CD4-positive, alpha-beta T cell treated with Interleukin-6 for 4 hours (primary cell): ENCODE results near the gene MAP3K2.
A peak's percentile ranks its signal among the peaks of the same experiment; 100 is the strongest.
"Not testable (repeated sequence)": the region's sequence is repeated elsewhere in the genome, so short reads cannot be mapped to it uniquely, and the experiment has no call there.

ENCODE experiments used
- DNase-seq: peaks from one replicate; pipeline ENCODE4 v3.0.0-alpha.2; 2020; ENCODE audit warnings: mixed read lengths

The MAP3K2 gene

DNA sequence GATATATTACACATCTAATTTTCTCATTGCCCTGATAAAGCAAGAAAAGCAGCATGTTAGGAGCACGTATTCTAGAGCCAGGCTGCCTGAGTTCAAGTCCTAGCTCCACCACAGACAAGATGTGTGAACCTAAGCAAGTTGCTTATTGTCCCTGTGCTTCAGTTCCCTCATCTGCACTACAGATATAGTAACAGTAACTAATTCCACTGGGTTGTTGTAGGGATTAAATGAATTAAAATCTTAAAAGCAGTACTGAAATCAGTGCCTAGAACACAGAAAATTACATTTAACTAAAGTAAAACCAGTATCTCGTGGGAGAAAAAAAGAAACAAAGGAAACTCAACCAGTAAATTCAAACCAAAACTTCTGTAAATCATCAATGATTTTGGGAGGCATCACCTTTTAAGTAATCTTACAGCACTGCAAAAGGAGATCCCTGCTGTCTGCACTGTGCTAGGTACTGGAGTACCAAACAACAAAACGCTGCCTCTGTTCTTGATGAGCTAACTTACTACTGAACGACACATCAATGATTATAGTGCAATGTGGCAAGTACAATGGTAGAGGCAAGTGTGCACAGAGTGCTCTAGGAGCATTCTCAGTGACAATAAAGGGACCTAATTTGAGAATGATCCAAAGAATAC is 7.9 kb downstream of the MAP3K2 start:
- DNase-seq = no peak

DNA sequence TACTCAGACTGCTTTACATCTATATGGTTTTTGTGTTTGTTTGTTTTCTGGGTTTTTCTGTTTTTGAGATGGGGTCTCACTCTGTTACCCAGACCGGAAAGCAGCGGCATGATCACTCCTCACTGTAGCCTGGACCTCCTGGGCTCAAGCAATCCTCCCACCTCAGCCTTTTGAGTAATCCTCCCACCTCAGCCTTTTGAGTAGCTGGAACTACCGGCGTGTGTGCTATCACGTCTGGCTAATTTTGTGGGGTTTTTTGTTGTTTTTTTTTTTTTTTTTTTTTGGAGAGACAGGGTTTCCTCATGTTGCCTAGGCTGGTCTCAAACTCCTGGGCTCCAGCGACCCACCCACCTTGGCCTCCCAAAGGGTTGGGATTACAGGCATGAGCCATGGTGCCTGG is 9.1 kb downstream of the MAP3K2 start:
- no peak for DNase-seq

DNA sequence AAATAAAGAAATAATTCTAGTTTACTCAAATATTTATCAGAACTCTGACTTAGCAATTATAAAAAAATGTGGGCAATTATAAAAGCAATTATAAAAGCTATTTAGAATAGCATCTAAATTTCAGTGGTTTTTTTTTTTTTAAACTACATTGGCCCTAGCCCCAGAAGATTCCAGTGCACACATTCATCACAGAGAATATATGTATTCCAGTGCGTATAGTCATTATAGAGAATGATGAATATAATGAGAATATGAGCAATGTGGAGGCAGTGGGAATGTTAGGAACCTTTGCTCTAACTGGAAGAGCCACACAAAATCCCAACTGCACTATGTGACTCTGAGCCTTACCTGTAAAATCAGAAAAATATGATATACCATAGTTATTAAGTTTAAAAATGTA is 10.5 kb downstream of the MAP3K2 start:
- DNase-seq = no peak

DNA sequence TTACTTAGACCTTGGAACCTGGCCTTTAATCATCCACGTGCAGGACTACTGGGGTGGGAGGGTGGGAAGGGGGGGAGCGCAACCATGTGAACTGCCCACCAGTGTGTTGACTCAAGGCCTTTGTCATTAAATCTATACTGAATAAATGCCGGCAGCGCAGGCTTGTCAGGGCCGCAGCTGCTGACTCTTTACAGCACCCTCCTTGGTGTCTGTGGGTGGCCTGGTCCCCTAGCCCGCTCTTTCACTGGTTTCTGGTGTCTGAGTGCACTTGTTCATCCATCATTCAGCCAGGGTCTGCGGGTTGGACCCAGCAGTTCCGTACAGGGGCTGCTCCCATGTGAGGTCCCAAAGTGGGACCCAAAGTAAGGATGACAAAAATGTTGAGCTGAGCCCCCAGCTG is 11.5 kb downstream of the MAP3K2 start:
- DNase-seq = no peak

DNA sequence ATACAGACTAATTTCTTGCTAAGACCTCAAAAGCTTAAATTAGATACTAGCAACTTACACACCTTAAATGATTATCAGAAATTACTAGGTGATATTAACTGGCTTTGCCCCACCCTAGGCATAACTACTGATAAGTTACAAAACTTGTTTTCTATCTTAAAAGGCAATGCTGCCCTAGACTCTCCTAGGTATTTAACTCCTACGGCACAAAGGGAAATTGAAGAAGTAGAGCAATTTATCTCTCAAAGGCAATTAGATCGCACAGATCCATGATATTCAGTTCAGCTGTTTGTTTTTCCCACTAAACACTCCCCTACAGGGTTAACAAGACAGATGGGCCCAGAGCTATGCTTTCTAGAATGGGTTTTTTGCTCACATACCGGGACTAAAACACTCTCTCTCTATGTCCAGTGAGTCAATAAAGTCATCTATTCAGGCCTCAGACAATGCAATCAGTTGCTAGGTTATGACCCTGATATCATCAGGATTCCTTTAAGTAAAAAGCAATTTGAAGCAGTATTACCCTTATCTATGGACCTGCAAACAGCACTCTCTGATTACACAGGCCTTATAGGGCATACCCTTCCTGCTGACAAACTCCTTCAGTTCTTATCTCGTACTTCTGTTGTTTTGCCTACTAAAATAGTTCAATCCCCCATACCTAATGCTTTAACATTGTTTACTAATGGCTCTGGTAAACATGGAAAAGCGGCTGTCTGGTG is 14.3 kb downstream of the MAP3K2 start:
- DNase-seq = no peak

DNA sequence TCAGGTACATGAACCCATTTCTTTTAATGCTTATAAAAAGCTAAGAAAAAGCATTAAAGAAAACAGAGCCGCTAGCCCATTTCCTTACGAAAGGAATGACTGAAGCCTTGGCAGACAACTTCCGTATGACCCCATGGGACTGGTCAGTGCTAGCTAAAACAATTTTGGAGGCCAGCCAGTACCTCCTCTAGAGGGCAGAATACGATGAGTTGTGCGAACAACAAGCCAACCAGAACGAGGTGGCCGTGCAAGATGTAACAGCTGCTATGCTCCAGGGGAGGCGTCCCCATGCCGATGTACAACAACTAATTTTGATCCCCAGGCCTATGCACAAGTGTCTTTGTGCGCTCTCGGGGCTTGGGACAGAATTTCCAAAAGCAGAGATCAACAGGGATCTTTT is 16.7 kb downstream of the MAP3K2 start:
- DNase-seq = no peak

DNA sequence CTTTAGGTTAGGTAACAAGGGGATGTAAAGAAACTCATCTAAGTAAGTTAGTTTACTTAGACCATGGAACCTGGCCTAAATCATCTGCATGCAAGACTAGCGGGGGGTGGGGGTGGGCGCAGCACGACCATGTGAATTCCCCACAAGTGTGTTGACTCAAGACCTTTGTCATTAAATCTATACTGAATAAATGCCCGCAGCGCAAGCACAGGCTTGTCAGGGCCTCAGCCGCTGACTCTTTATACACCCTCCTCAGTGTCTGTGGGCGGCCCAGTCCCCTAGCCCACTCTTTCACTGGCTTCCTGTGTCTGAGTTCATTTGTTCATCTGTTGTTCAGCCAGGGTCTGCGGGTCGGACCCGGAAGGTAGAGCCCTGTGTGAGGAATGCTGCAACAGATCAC is 17.8 kb downstream of the MAP3K2 start:
- no peak for DNase-seq

DNA sequence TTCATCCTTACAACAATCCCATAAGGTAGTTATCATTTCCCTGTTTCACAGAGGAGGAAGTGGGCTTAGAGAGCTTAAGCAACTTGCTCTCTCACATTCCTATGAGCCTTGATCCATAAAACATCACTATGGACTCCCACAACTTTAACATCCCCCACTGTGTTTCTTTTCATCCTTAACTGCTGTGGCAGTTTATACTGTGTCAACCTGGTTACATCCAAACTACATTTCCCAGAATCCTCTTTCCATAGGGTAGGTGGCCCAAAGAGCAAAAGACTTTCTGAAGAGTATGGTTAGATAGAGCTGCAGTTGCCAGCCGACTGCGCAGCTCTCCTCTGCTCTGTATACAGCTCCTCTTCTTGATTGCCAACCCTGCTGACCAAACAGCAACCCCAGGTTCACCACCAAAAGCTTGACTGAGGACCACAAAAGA is 22.5 kb downstream of the MAP3K2 start:
- no peak for DNase-seq

DNA sequence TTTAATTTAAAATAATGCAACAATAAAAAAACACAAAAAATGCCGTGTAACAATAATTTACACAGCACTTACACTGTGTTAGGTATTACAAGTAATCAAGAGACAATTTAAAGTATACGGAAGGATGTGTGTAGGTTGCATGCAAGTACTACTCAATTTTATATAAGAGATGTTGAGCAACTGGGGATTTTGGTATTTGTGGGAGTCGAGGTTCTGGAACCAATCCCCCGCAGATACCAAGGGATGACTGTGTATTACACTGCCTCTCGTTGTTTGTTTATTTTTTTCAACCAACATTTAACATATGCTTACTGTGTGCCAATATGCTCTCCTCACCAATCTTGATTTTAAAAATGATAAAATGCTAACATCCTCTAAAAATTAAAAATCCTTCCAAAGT is 24.8 kb downstream of the MAP3K2 start:
- DNase-seq = no peak

DNA sequence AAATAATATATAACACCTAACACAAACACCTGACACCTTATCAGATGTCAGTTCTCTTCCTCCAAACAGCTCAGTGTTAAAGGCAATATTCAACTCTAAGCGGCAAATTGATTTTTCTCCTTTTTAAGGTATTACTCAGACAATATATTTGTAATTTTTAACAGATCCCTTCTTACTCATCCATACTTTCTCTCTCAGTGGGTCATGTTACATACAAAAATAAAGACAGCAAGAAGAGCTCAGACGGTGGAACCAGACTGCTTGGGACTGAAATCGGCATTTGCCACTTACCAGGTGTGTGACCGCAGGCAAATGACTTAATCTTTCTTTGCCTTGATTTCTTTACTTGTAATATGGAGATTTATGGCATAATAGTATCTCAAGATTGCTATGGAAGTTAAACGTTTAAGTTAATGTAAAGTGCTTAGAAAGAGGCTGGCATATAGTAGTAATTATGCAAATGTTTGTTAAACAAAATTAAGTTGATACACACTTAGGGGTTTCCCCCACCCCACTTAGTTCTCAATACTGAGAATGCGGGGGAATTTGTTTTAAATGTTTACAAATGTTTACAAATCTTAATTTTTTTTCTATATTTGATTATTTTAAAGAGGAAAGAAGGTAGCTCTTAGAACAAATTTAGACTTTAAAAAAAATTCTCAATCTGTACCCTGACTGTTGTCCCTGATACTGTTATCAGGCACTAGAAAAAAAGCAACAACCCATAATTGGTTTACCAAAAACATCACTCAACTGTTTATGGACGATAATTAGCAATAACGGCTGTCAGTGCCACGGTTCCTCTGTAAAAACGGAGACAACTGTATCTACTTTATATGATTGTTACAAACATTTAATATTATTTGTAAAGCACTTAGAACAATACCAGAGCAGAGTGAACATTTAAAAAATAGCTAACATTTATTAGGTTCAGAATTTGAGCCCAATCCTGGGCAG is 25.6 kb downstream of the MAP3K2 start:
- no peak for DNase-seq

DNA sequence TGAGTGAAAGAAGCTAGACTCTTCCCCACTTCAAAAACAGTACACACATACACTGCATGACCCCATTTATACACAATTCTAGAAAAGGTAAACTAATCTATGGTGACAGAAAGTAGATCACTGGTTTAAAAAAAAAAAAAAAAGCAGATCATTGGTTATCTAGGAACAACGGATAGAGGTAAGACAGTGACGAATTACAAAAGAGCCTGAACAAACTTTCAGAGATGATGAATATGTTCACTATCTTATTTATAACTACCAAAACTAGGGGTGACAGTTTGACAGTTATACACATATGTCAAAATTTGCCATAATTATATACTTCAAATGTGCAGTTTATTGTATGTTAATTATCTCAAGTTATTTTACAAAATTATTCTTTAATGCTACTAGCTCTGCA is 27.5 kb downstream of the MAP3K2 start:
- no peak for DNase-seq

DNA sequence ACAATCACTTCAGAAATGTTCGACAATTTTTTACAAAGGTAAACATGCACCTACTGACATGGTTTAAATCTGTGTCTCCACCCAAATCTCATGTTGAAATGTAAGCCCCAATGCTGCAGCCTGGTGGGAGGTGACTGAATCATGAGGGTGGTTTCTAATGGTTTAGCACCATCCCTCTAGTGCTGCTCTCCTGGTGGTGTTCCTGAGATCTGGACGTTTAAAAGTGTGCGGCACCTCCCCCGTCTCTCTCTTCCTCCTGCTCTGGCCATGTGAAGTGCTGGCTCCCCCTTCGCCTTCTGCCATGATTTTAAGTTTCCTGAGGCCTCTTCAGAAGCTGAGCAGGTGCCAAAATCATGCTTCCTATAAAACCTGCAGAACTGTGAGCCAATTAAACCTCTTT is 28.3 kb downstream of the MAP3K2 start:
- DNase-seq = no peak

DNA sequence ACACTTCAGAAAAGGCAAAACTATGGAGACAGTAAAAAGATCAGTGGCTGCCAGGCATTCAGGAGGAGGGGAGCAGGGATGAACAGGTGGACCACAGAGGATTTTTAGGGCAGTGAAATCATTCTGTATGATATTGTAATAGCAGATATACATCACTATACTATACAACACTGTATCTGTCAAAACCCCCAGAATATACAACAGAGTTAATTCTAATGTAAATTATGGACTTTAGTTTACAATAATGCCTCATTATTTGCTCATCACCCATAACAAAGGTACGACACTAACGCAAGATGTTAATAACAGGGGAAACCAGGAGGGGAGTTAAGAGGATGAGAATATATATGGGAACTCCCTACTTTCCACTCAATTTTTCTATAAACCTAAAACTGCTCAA is 28.8 kb downstream of the MAP3K2 start:
- DNase-seq = no peak

DNA sequence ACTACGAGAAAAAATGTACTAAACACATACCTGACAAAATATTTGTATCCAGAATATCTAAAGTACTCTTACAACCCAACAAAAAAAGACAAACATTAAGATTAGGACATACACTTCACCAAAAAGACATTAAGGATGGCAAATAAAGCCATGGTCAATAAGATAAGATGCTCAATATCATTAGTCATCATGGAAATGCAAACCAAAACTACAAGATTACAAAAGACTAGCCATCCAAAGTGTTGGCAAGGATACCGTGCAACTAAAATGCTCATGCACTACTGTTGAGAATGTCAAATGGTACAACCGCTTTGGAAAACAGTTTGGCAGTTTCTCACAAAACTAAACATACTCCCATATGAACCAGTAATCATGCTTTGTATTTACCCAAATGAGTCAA is 29.7 kb downstream of the MAP3K2 start:
- DNase-seq = no peak

DNA sequence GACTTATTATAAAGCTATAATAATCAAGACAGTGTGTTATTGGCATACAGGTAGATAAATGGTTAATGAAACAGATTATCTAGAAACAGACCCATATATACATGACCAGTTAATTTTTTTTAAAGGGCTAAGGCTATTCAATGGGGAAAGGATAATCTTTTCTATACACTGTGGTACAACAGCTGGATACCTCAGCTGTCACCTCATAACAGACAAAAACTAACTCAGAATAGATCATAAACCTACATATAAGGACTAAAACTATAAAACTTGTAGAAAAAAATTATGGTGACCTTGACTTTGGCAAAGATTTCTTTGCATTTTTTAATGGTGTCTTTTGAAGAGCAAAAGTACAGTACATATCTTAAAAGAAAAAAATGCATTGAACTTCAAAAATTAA is 30.2 kb downstream of the MAP3K2 start:
- DNase-seq = no peak

DNA sequence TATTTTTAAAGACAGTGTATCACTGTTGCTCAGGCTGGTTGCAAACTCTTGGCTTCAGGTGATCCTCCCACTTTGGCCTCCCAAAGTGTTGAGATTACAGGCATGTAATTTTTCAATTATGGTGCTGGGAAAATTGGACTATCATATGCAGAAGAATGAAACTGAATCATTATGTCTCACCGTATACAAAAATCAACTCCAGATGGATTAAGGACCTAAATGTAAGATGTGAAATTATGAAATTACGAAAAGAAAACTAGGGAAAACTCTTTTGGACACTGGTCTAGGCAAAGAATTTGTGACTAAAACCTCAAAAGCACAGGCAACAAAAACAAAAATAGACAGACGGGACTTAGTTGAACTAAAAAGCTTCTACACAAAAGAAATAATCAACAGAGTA is 31.2 kb downstream of the MAP3K2 start:
- no peak for DNase-seq

DNA sequence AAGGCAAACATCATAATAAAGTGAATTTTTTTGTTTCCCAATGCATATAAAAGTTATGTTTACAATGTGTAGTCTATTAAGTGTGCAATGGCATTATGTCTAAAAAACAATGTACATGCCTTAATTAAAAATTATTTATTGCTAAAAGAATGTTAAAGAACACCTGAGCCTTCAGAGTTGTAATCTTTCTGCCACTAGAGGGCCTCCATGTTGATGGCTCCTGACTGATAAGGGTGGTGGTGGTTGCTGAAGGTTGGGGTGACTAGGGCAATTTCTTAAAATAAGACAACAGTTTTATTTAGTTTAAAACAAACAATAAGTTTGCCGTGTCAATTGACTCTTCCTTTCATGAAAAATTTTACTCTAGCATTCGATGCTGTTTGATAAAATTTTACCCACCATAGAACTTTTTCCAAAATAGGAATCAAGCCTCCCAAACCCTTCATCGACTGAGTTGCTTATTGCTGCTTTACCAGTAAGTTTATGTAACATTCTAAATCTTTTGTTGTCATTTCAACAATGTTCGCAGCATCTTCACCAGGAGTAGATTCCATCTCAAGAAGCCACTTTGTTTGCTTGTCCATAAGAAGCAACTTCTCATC is 32.3 kb downstream of the MAP3K2 start:
- peak; percentile 52 for DNase-seq

DNA sequence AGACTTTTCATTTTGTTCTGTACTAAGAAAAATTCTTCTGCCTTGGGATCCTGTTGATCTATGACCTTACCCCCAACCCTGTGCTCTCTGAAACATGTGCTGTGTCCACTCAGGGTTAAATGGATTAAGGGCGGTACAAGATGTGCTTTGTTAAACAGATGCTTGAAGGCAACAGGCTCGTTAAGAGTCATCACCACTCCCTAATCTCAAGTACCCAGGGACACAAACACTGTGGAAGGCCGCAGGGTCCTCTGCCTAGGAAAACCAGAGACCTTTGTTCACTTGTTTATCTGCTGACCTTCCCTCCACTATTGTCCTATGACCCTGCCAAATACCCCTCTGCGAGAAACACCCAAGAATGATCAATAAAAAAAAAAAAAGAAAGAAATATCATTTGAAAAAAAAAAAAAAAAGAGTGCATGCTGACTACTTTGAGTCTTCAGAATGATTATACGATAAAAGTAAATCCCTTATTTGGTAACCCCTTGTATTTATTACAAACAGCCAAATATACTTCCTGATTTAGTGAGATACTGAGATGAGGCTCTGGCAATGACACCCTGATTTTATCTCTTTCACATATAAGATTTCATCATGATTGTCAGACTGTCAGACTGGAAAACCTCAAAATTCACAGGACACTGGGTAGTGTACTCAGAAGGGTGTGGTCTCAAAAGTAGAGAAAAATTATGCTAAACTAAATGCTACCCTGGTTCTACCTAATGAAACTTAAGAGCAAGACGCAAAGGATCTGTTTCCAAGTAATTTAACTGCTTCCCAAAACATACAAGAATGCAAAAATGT is 33.7 kb downstream of the MAP3K2 start:
- not testable (repeated sequence) for DNase-seq

DNA sequence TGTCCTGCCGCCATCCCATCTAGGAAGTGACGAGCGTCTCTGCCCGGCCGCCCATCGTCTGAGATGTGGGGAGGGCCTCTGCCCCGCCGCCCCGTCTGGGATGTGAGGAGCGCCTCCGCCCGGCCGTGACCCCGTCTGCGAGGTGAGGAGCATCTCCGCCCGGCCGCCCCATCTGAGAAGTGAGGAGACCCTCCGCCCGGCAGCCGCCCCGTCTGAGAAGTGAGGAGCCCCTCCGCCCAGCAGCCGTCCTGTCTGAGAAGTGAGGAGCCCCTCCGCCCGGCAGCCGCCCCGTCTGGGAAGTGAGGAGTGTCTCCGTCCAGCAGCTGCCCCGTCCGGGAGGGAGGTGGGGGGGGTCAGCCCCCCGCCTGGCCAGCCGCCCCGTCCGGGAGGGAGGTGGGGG is 34.6 kb downstream of the MAP3K2 start:
- DNase-seq = not testable (repeated sequence)

DNA sequence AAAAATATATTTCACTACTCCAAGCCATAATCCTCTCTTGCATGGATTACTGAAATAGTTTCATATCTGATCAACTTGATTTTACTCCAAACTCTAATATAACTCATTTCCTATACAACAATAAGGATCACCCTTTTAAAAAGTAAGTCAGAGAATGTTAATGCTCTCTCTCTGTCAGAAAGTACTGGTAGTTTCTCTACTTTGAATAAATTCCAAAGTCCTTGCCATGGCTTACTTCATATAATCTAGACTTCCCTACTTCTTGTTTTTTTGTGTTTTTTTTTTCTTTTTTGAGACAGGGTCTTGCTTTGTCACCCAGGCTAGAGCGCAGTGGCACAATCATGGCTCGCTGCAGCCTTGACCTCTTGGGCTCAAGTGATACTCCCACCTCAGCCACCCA is 36.2 kb downstream of the MAP3K2 start:
- no peak for DNase-seq

DNA sequence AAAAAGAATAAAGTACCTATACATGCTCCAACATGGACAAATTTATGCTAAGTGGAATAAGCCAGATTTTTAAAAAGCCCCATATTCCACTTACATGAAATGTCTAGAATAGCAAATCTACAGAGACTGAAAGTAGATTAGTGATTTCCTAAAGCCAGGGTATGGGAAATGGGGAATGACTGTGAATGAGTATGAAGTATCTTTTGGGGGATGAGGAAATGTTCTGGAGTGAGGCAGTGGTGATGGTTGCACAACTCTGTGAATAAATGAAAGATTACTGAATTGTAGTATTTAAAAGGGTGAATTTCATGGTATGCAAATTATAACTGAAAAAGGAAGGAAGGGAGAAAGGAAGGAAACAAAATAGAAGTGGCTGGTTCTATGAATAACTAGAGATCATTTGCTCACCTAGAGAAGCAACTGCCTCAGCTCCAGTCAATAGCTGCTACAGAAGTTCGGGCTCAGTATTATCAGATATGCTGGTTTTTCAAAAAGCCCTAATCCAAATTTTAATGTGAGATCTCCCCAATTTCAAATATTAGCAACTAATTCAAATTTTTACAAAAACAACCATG is 39.3 kb downstream of the MAP3K2 start:
- no peak for DNase-seq
